Body of pancreas (tissue), 4 donors: ENCODE data around the gene LRRC61. TPM values are rescaled to one million over a fixed set of nuclear protein-coding genes. Genes with fewer than 3 reads are reported as not detected.

ENCODE experiments used
- ATAC-seq: fragments of 150-250 bp; one replicate; pipeline ENCODE4 v1.9.1; 2016
- DNase-seq, 4 donors: peaks; one replicate each; pipeline ENCODE4 v3.0.0-alpha.2; 2019
- H3K27ac ChIP-seq, 4 donors: fragments of 200-600 bp; sonication (generic); 1 replicate in 3 of 4; 2 replicates in 1 of 4; pipeline versions ENCODE4 v1.5.1 to v1.6.1; 2016 to 2019; ENCODE audit warnings: mild to moderate bottlenecking in 1 of 4, mixed read lengths in 1 of 4, moderate library complexity in 1 of 4
- H3K27me3 ChIP-seq, 2 donors: fragments of 200-600 bp; sonication (generic); one replicate each; pipeline ENCODE4 v1.6.0; 2016; ENCODE audit warnings: mild to moderate bottlenecking in 1 of 2
- H3K36me3 ChIP-seq, 2 donors: fragments of 200-600 bp; sonication (generic); replicated peaks in 1 of 2; 2 replicates each; pipeline ENCODE4 v1.5.1; 2016; ENCODE audit warnings: low read depth in 2 of 2; ENCODE audit not compliant: insufficient read depth in 1 of 2
- H3K4me1 ChIP-seq: fragments of 200-600 bp; sonication (generic); one replicate; pipeline ENCODE4 v1.6.0; 2016
- H3K4me3 ChIP-seq, 2 donors: fragments of 200-600 bp; sonication (generic); 1 replicate in 1 of 2; 2 replicates in 1 of 2; pipeline ENCODE4 v1.5.1; 2016 to 2019
- H3K9me3 ChIP-seq, 3 donors: fragments of 200-600 bp; sonication (generic); 1 replicate in 2 of 3; 2 replicates in 1 of 3; pipeline ENCODE4 v1.5.1; 2016
- POLR2A ChIP-seq, 3 donors: fragments of 450-650 bp; IDR thresholded peaks; one replicate each; pipeline ENCODE4 v1.6.1; 2016; ENCODE audit warnings: antibody characterized with exemption in 3 of 3, mild to moderate bottlenecking in 2 of 3
- WGBS, 2 donors: methylation state at CpG; one replicate each; pipeline ENCODE4 v1.1.5; 2017; 5-methylcytosine and 5-hydroxymethylcytosine counted together
- intact Hi-C: fragments of 100-400 bp; cut with DNase I; formaldehyde crosslinking; loops from one replicate; pipeline ENCODE4 v1.15.1; 2023
- total RNA-seq, 2 donors: library from RNA; depleted of rRNA; stranded (reverse); fragments of >200 nt; gene quantifications; one replicate each; pipeline ENCODE4 v1.1.0, GENCODE V29; 2016
- TF ChIP-seq, protein P1 (sequence below), 7 experiments: fragments of 450-650 bp in 4 of 7; fragments of 200-600 bp in 3 of 7; sonication (generic) in 3 of 7; IDR thresholded peaks; one replicate each; pipeline ENCODE4 v1.5.1; 2016 to 2019; ENCODE audit warnings: antibody characterized with exemption in 7 of 7

Gene LRRC61
- total RNA-seq, 2 donors from 2014 or later, result 4.9 to 25.2 TPM

DNA sequence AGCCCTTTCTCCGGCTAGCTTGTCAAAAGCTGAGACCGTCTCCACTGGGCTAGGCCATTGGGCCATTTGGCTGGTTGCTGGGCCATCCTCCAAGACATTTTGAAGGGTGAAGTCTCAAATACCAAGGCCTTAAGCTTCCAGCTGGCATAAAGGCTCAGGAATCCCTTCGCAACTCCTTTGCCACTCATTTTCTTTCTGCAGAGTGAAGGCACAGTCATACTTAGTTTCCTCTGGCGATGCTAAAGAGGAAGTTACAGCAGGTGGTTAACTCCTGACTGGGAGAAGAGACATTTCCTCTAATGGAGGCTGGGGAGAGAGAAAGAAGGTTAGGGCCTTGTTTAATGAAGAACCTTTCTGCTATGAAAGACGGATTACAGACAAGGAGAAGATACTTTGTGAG is 40.7 kb downstream of the LRRC61 start:
- Histone ChIP-seq H3K9me3 (no peaks in the 10 kb centered on the region), H3K27ac (no peak overlapping the region), H3K36me3 (no peaks in the 10 kb centered on the region), H3K4me3 (no peak overlapping the region), H3K4me1 (peaks cover 17% of the 10 kb centered on the region), H3K27me3 (no peaks in the 10 kb centered on the region)
- TF ChIP-seq POLR2A (IDR thresholded peaks at IDR 0.05), result no peak
- TF ChIP-seq, protein P1, sequence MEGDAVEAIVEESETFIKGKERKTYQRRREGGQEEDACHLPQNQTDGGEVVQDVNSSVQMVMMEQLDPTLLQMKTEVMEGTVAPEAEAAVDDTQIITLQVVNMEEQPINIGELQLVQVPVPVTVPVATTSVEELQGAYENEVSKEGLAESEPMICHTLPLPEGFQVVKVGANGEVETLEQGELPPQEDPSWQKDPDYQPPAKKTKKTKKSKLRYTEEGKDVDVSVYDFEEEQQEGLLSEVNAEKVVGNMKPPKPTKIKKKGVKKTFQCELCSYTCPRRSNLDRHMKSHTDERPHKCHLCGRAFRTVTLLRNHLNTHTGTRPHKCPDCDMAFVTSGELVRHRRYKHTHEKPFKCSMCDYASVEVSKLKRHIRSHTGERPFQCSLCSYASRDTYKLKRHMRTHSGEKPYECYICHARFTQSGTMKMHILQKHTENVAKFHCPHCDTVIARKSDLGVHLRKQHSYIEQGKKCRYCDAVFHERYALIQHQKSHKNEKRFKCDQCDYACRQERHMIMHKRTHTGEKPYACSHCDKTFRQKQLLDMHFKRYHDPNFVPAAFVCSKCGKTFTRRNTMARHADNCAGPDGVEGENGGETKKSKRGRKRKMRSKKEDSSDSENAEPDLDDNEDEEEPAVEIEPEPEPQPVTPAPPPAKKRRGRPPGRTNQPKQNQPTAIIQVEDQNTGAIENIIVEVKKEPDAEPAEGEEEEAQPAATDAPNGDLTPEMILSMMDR (IDR thresholded peaks at IDR 0.05), result no peak
- intact Hi-C loops, result no loop called here
- ATAC-seq (no peak), DNase-seq (no peak)
- 76 to 89% methylated on average over 5 of the region's 5 CpGs for WGBS, 2 donors

DNA sequence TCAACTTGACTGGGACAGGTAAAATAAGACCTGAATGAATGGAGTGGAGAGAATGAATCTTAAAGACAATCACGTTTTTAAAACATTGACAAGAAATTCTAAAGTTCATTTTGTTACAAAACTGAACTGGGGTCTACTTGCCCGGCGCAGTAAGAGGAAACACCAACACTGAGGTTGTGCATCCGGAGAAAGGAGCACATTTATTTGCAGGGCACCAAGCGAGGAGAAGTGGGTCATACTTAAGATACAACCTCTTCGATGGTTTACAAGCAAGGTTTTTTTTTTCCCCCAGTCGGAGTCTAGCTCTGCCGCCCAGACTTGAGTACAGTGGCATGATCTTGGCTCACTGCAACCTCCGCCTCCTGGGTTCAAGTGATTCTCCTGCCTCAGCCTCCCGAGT is 42.0 kb downstream of the LRRC61 start:
- DNase-seq (no peak), ATAC-seq (no peak)
- H3K4me1 ChIP-seq, result peaks cover 24% of the 10 kb centered on the region
- no peaks in the 10 kb centered on the region for H3K9me3 ChIP-seq
- WGBS, 2 donors, result 85 to 87% methylated on average over 10 of the region's 10 CpGs
- no peak overlapping the region for H3K27ac ChIP-seq
- no peaks in the 10 kb centered on the region for H3K27me3 ChIP-seq
- intact Hi-C loops, result no loop called here
- TF ChIP-seq, protein P1 (IDR thresholded peaks at IDR 0.05), result no peak
- TF ChIP-seq POLR2A (IDR thresholded peaks at IDR 0.05), result no peak
- no peak overlapping the region for H3K4me3 ChIP-seq
- no peaks in the 10 kb centered on the region for H3K36me3 ChIP-seq

- Histone ChIP-seq H3K27ac (peak overlapping the region in 1 of 4 donors; percentile 100), H3K9me3 (no peaks in the 10 kb centered on the region), H3K27me3 (no peaks in the 10 kb centered on the region), H3K4me3 (no peak overlapping the region), H3K36me3 (no peaks in the 10 kb centered on the region), H3K4me1 (peaks cover 31% of the 10 kb centered on the region)
- DNase-seq (no peak), ATAC-seq (no peak)
- TF ChIP-seq, protein P1 (IDR thresholded peaks at IDR 0.05), result no peak
- TF ChIP-seq POLR2A (IDR thresholded peaks at IDR 0.05), result no peak
- 64 to 73% methylated on average over 5 of the region's 5 CpGs for WGBS, 2 donors
- intact Hi-C loops, result no loop called here
Measured at GRCh38 chr7:150365673-150366398, 42.7 kb downstream of the LRRC61 start.

- no peak overlapping the region for H3K4me3 ChIP-seq
- ATAC-seq, result peak; percentile 83
Measured at GRCh38 chr7:150367677-150368095, 44.5 kb downstream of the LRRC61 start.

More at GRCh38 chr7:150367677-150368095, 44.5 kb downstream of the LRRC61 start:
- intact Hi-C loops, result no loop called here
- Histone ChIP-seq H3K9me3 (no peaks in the 10 kb centered on the region), H3K27me3 (no peaks in the 10 kb centered on the region), H3K36me3 (peaks cover 0 to 1% of the 10 kb centered on the region in 2 donors), H3K27ac (peak overlapping the region; percentile 91 to 100 (median 100)), H3K4me1 (peaks cover 45% of the 10 kb centered on the region)
- DNase-seq, result no peak
- no peak for TF ChIP-seq POLR2A (IDR thresholded peaks at IDR 0.05)
- TF ChIP-seq, protein P1 (IDR thresholded peaks at IDR 0.05), result no peak
- 41 to 44% methylated on average over 7 to 8 of the region's 8 CpGs for WGBS, 2 donors
